GM12878 (cell line): ENCODE results near the gene TOE1. TPM values are rescaled to one million over a fixed set of nuclear protein-coding genes. Genes with fewer than 3 reads are reported as not detected.

Experiments used
- ATAC-seq: fragments of 200-7000 bp; cut with Tn5 transposase; 3 replicates; pipeline ENCODE4 v1.9.1; 2020; ENCODE audit warnings: mild to moderate bottlenecking, moderate library complexity
- BruUV-seq: library from RNA; stranded (reverse); fragments of 400-500 nt; replicated peaks from 2 replicates; lab custom pipeline; 2021; lab: Mats Ljungman, UMichigan
- CTCF ChIA-PET: fragments of 300-600 bp; sonication (Branson Sonifier 250); formaldehyde crosslinking; extraction: SDS; loops from one replicate; lab custom pipeline; 2021; ENCODE audit warnings: inconsistent platforms; lab: Yijun Ruan, JAX
- POLR2A ChIA-PET: fragments of 350-600 bp; formaldehyde crosslinking; extraction: SDS; loops from one replicate; lab custom pipeline; 2021; ENCODE audit warnings: inconsistent platforms; lab: Charles Lee
- RAD21 ChIA-PET: fragments of 300-600 bp; sonication (Branson Sonifier 250); formaldehyde crosslinking; loops from one replicate; lab custom pipeline; 2023; ENCODE audit warnings: antibody characterized with exemption; ENCODE audit not compliant: unreplicated experiment; lab: Charles Lee
- SMC1A ChIA-PET: fragments of 300-600 bp; sonication (Branson Sonifier 250); formaldehyde crosslinking; loops from one replicate; lab custom pipeline; 2023; ENCODE audit not compliant: unreplicated experiment, uncharacterized antibody; lab: Charles Lee
- DNase-seq: peaks from one replicate; pipeline ENCODE4 v3.0.0-alpha.2; 2011; ENCODE audit warnings: low read depth, low spot score
- FAIRE-seq: peaks from 3 replicates; lab custom pipeline; 2011; peaks lifted over from hg19 to GRCh38; lab: Jason Lieb, UNC
- H2AFZ ChIP-seq: 2 replicates; pipeline ENCODE4 v1.6.0; 2011; ENCODE audit warnings: low read depth, low read length, control low read depth; ENCODE audit not compliant: control insufficient read depth
- H3K27ac ChIP-seq: 2 replicates; pipeline ENCODE4 v1.5.1; 2011; ENCODE audit warnings: control low read depth; ENCODE audit not compliant: control insufficient read depth, insufficient read depth
- H3K27me3 ChIP-seq, 2 experiments: replicated peaks in 1 of 2; 2 replicates each; pipeline versions ENCODE4 v1.6.0 to v1.6.1; 2011; ENCODE audit warnings: low read length in 1 of 2; ENCODE audit not compliant: control insufficient read depth in 2 of 2, insufficient read depth in 2 of 2
- H3K36me3 ChIP-seq, 2 experiments: 2 replicates each; pipeline ENCODE4 v1.5.1; 2011; ENCODE audit warnings: low read length in 1 of 2; ENCODE audit not compliant: control insufficient read depth in 2 of 2, insufficient read depth in 2 of 2
- H3K4me1 ChIP-seq: 2 replicates; pipeline ENCODE4 v1.6.1; 2011; ENCODE audit warnings: mild to moderate bottlenecking, low read length, moderate library complexity, mixed read lengths; ENCODE audit not compliant: control insufficient read depth, insufficient read depth
- H3K4me2 ChIP-seq: 2 replicates; pipeline ENCODE4 v1.6.0; 2011; ENCODE audit warnings: control low read depth; ENCODE audit not compliant: control insufficient read depth, insufficient read depth
- H3K4me3 ChIP-seq: fragments of 200-600 bp; sonication (generic); 2 replicates; pipeline ENCODE4 v1.5.1; 2016
- H3K79me2 ChIP-seq: 2 replicates; pipeline ENCODE4 v1.6.0; 2011; ENCODE audit warnings: low read length; ENCODE audit not compliant: control insufficient read depth, insufficient read depth
- H3K9ac ChIP-seq: 2 replicates; pipeline ENCODE4 v1.8.0; 2011; ENCODE audit warnings: low read length, control low read depth, mixed read lengths; ENCODE audit not compliant: control insufficient read depth, insufficient read depth
- H3K9me3 ChIP-seq: replicated peaks from 3 replicates; pipeline ENCODE4 v1.5.1; 2011; ENCODE audit warnings: mild to moderate bottlenecking, low read length; ENCODE audit not compliant: control insufficient read depth, insufficient read depth
- H4K20me1 ChIP-seq: 2 replicates; pipeline ENCODE4 v1.6.0; 2011; ENCODE audit not compliant: control insufficient read depth, insufficient read depth
- IKZF2 ChIP-seq, 2 experiments: fragments of 450-650 bp; IDR thresholded peaks; 2 replicates each; pipeline ENCODE4 v1.6.1; 2017; ENCODE audit warnings: mild to moderate bottlenecking in 2 of 2, moderate library complexity in 2 of 2
- PKNOX1 ChIP-seq: fragments of 450-650 bp; IDR thresholded peaks from 2 replicates; pipeline ENCODE4 v1.6.1; 2016; ENCODE audit warnings: mild to moderate bottlenecking
- ZNF217 ChIP-seq: fragments of 450-650 bp; IDR thresholded peaks from 2 replicates; pipeline ENCODE4 v1.6.1; 2017; ENCODE audit warnings: antibody characterized with exemption, mild to moderate bottlenecking
- WGBS: methylation state at CpG from one replicate; pipeline ENCODE4 v1.1.6; 2016; ENCODE audit warnings: low lambda C conversion rate; ENCODE audit not compliant: insufficient replicate concordance, insufficient coverage; ENCODE audit errors: missing lambda C conversion rate; 5-methylcytosine and 5-hydroxymethylcytosine counted together
- in situ Hi-C: fragments of 300-500 bp; cut with MboI; formaldehyde crosslinking; loops from 9 replicates; pipeline ENCODE4 v1.14.3; 2018; ENCODE audit warnings: mixed read lengths
- intact Hi-C: fragments of 100-400 bp; cut with micrococcal nuclease; formaldehyde crosslinking; loops from one replicate; pipeline ENCODE4 v1.14.2; 2022; ENCODE audit not compliant: unreplicated experiment
- polyA plus RNA-seq, 11 experiments: library from polyadenylated mRNA; depleted of rRNA in 4 of 11; unstranded in 6 of 11; stranded (reverse) in 5 of 11; fragments of >200 nt; fragmentation: Nextera tagmentation in 4 of 11; fragmentation: Illumina TruSeq in 1 of 11; extraction: Ambion mirVana in 4 of 11; extraction: Trizol in 1 of 11; gene quantifications; 1 replicate in 1 of 11; 2 replicates in 10 of 11; pipeline versions ENCODE4 v1.2.1 to v1.2.3, GENCODE V29; 2011 to 2016; ENCODE audit warnings: inconsistent platforms in 2 of 11, missing spikeins in 2 of 11, low read depth in 1 of 11
- total RNA-seq, 4 experiments: library from RNA; depleted of rRNA in 3 of 4; stranded (reverse); fragments of >200 nt in 3 of 4; fragmentation: Illumina TruSeq in 1 of 4; extraction: Trizol in 1 of 4; gene quantifications; 2 replicates each; pipeline versions ENCODE4 v1.2.1 to v1.2.3, GENCODE V29; 2013 to 2021

The TOE1 gene
- total and polyA plus RNA-seq, 10 of the 15 experiments (the other 5 are each of a cell fraction or from before 2014, with no cell fraction given) = 22.7 to 38.0 (median 33.3) TPM

GRCh38 chr1:45329445-45329844, 10.5 kb upstream of the TOE1 start:
- WGBS = 74% methylated on average over 4 of the region's 4 CpGs
- no peaks in the 10 kb centered on the region for H4K20me1 ChIP-seq
- in situ Hi-C loops = no loop called here
- H3K9me3 ChIP-seq = no peaks in the 10 kb centered on the region
- no peak for TF ChIP-seq ZNF217
- TF ChIP-seq PKNOX1 = peak; percentile 31; the same call in 1 of the 2 replicates
- TF ChIP-seq IKZF2 (IDR thresholded peaks at IDR 0.05) = no peak
- ChIA-PET RAD21 (interaction anchor here (1.0 to 1.4 kb wide), 4 partner anchors 10 to 163 kb away, joined by 3 to 4 read pairs (median 4); no protein-coding TSS in a partner anchor), SMC1A (interaction anchor here (0.7 to 6.6 kb wide), 3 partner anchors 11 to 27 kb away, joined by 3 to 49 read pairs (median 5); partner anchors contain the start of genes MUTYH and TOE1), POLR2A (interaction anchor here (0.7 to 5.8 kb wide), 3 partner anchors 9 to 25 kb away, joined by 7 to 45 read pairs (median 7); partner anchors contain the start of genes MUTYH and TOE1), CTCF (interaction anchor here (0.8 to 5.8 kb wide), 2 partner anchors 10 to 164 kb away, joined by 3 to 42 read pairs; partner anchors contain the start of genes MUTYH and TOE1)
- no peak overlapping the region; the same call in 1 of the 2 replicates for H3K4me2 ChIP-seq
- peaks cover 16% of the 10 kb centered on the region for H3K4me1 ChIP-seq
- ATAC-seq = no peak
- H2AFZ ChIP-seq = no peak overlapping the region
- no peak overlapping the region for H3K4me3 ChIP-seq
- intact Hi-C loops = no loop called here
- no peak for DNase-seq
- no peak overlapping the region for H3K9ac ChIP-seq
- no peak overlapping the region for H3K27ac ChIP-seq
- no TSS peak for BruUV-seq
- H3K36me3 ChIP-seq = peaks cover 0 to 10% of the 10 kb centered on the region in 2 experiments; a peak in 2 of 4 replicates
- H3K79me2 ChIP-seq = peaks cover 22% of the 10 kb centered on the region
- H3K27me3 ChIP-seq = no peaks in the 10 kb centered on the region
- no peak for FAIRE-seq
